Measurements from ENCODE around the gene IFNA14. TPM values are rescaled to one million over a fixed set of nuclear protein-coding genes. Genes with fewer than 3 reads are reported as not detected.
A peak's percentile ranks its signal among the peaks of the same experiment; 100 is the strongest.
"Not testable (repeated sequence)": the region's sequence is repeated elsewhere in the genome, so short reads cannot be mapped to it uniquely, and the experiment has no call there.

Gene IFNA14
- total RNA-seq, 2 experiments from 2014 or later, result not detected

DNA sequence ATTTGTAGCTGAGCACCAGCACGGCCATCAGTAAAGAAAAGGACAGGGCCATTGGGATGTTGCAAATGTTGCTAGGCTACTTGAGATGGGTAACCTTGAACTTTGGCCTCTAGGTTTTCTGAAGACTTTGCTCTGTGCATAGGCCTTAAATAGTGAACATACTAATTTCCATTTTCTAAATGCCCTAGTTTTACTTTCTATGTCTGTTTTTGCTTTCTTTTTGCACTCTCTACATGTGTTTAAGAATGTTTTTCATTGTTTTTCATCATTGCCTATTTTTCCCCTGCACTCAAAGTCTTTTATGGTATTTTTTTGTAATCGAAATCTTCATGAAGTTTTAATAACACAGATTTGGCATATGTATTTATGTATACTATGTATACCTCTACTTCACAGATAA lies 11.7 kb downstream of the IFNA14 start, which contains the start of gene IFNA17:
Gene IFNA17 (minus strand): TSS at position 101 of the 400 bp plus-strand sequence. CDS start 49 bp downstream, at position 52.
- Mint-ChIP-seq H3K4me3 (no peak within 1 kb of the TSS), H3K27me3 (peaks cover 5% of the 10 kb centered on the region), H3K27ac (no peak within 1 kb of the TSS), H3K9me3 (no peaks in the 10 kb centered on the region), H3K36me3 (ENCODE audit: low read depth) (no peaks in the 10 kb centered on the region), H3K4me1 (ENCODE audit: low read depth) (no peaks in the 10 kb centered on the region)
- ChIA-PET POLR2A (no interaction called here), CTCF (interaction anchor here (0.6 kb wide), 1 partner anchor 33 kb away, joined by 4 read pairs; no protein-coding TSS in a partner anchor)
- TF ChIP-seq, protein P1, sequence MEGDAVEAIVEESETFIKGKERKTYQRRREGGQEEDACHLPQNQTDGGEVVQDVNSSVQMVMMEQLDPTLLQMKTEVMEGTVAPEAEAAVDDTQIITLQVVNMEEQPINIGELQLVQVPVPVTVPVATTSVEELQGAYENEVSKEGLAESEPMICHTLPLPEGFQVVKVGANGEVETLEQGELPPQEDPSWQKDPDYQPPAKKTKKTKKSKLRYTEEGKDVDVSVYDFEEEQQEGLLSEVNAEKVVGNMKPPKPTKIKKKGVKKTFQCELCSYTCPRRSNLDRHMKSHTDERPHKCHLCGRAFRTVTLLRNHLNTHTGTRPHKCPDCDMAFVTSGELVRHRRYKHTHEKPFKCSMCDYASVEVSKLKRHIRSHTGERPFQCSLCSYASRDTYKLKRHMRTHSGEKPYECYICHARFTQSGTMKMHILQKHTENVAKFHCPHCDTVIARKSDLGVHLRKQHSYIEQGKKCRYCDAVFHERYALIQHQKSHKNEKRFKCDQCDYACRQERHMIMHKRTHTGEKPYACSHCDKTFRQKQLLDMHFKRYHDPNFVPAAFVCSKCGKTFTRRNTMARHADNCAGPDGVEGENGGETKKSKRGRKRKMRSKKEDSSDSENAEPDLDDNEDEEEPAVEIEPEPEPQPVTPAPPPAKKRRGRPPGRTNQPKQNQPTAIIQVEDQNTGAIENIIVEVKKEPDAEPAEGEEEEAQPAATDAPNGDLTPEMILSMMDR (IDR thresholded peaks at IDR 0.05), result no peak
- DNase-seq (no peak), ATAC-seq (no peak)
- intact Hi-C loops (cut with micrococcal nuclease), result no loop called here

DNA sequence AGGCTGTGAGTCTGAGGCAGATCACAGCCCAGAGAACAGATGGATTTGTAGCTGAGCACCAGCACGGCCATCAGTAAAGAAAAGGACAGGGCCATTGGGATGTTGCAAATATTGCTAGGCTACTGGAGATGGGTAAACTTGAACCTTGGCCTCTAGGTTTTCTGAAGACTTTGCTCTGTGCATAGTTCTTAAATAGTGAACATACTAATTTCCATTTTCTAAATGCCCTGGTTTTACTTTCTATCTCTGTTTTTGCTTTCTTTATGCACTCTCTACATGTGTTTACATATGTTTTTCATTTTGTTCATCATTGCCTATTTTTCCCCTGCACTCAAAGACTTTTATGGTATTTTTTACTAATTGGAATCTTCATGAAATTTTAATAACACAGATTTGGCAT lies 22.6 kb downstream of the IFNA14 start, which contains the start of gene IFNA16:
Gene IFNA16 (minus strand): TSS at position 101 of the 400 bp plus-strand sequence. CDS start 6 bp downstream, at position 95.
- intact Hi-C loops (cut with micrococcal nuclease), result loop anchor here (10.0 kb wide), 1 partner anchor 568 kb away; no protein-coding TSS in a partner anchor
- DNase-seq; H3K4me3 Mint-ChIP-seq; H3K9me3 Mint-ChIP-seq; H3K36me3 Mint-ChIP-seq (ENCODE audit: low read depth); H3K4me1 Mint-ChIP-seq (ENCODE audit: low read depth); H3K27ac Mint-ChIP-seq; POLR2A ChIA-PET; ATAC-seq: not testable (repeated sequence)
- CTCF ChIA-PET, result interaction anchor here (1.3 to 1.9 kb wide), 2 partner anchors 17 to 22 kb away, joined by 3 to 5 read pairs; no protein-coding TSS in a partner anchor
- H3K27me3 Mint-ChIP-seq, result peaks cover 22% of the 10 kb centered on the region

DNA sequence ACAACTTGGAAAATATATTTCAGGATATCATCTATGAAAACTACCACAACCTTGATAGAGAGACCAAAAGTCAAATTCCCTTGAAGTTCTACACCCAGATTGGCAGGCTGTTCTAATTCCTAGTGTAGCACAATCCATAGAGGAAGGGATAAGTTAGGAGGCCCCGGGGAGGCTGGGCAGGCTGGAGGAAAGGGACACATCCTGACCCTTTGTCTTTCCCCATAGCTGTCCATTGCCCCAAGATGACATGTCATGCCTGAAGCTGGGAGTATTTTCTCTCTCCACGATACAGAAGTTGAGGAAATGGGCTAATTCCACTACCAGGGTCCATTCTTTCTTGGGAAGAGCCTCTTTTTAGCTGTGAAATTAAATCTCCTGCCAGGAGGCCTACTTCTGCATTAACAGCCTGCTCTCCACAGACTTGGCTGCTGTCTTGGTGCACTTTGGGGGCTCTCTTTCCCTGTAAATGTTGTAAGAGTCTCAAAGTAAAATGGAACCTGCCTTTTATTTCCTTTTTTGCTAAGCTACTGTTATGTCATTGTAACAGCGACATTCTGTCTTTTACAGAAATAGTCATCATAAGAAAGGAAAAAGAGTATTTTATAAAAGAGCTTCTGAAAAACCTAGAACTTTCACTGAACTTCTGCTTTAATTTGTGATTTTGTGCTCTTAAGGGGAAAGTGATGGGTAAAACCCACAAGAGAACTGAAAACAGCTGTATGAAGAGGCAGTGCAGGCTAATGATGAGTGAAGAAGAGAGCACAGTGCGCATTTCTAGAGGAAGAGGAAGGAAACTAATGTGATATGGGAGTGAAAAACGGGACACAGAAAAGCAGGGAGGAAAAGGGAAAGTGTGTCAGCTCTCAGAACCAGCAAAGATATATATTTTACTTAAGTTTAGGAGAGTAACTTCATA lies 26.1 kb downstream of the IFNA14 start:
- H3K9me3 Mint-ChIP-seq; POLR2A ChIA-PET; H3K36me3 Mint-ChIP-seq (ENCODE audit: low read depth); H3K4me1 Mint-ChIP-seq (ENCODE audit: low read depth); DNase-seq; H3K27ac Mint-ChIP-seq; H3K27me3 Mint-ChIP-seq: not testable (repeated sequence)
- ATAC-seq, result peak; percentile 68
- peak overlapping the region; percentile 16 for H3K4me3 Mint-ChIP-seq
- CTCF ChIA-PET, result interaction anchor here (0.7 to 4.2 kb wide), 22 partner anchors 10 to 580 kb away, joined by 3 to 33 read pairs (median 3); partner anchors contain the start of genes IFNA14 and IFNA7
- intact Hi-C loops (cut with micrococcal nuclease), result loop anchor here (10.0 kb wide), 1 partner anchor 571 kb away; no protein-coding TSS in a partner anchor
- TF ChIP-seq, protein P1 (IDR thresholded peaks at IDR 0.05), result peak; percentile 53

DNA sequence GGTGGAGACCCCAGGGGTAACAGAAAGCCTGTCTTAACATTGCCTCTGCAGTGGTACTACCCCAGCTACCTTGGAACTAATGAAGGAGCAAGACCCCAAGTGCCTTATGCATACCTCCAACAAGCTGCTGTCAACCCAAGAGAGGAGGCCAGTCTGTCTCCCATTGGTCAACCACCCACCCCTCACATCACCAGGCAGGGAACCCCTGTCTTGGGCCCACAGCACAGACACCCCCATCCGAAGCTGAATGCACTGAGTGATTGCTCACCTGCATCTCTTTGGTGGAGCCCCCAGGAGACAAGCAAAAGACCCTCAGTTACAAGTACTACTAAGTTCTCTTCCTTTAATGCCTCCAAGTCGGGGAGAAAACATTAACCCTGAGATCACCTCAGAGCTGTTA lies 27.6 kb downstream of the IFNA14 start:
- intact Hi-C loops (cut with micrococcal nuclease), result loop anchor here (10.0 kb wide), 1 partner anchor 573 kb away; no protein-coding TSS in a partner anchor
- CTCF ChIA-PET, result interaction anchor here (1.0 to 4.2 kb wide), 5 partner anchors 18 to 186 kb away, joined by 3 to 33 read pairs (median 9); no protein-coding TSS in a partner anchor
- H3K27ac Mint-ChIP-seq; H3K36me3 Mint-ChIP-seq (ENCODE audit: low read depth); H3K9me3 Mint-ChIP-seq; ATAC-seq; POLR2A ChIA-PET; H3K27me3 Mint-ChIP-seq; H3K4me1 Mint-ChIP-seq (ENCODE audit: low read depth); H3K4me3 Mint-ChIP-seq; DNase-seq: not testable (repeated sequence)

DNA sequence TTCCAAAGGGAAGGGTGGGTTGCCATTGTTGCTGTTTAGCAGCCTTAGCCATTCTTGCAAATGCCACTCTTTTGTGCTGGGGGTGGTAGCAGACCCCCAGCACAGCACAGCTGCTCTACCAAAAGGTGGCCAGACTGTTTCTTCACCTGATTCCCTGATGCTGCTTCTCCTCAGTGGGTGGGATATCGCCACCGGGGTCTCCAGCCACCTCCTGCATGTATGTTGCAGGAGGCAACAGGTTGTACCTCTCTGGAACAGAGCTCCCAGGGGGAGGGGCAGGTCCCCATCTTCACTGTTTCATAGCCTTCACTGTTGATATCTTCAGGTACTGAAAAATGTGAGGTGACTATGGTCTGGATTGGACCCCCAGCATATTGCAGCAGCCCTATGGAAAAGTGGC lies 29.0 kb downstream of the IFNA14 start:
- H3K27me3 Mint-ChIP-seq; DNase-seq; H3K9me3 Mint-ChIP-seq; H3K4me1 Mint-ChIP-seq (ENCODE audit: low read depth); ATAC-seq; H3K36me3 Mint-ChIP-seq (ENCODE audit: low read depth); POLR2A ChIA-PET; H3K27ac Mint-ChIP-seq; H3K4me3 Mint-ChIP-seq: not testable (repeated sequence)
- intact Hi-C loops (cut with micrococcal nuclease), result loop anchor here (10.0 kb wide), 1 partner anchor 574 kb away; no protein-coding TSS in a partner anchor
- CTCF ChIA-PET, result interaction anchor here (1.6 to 1.9 kb wide), 2 partner anchors 16 to 185 kb away, joined by 3 to 7 read pairs; no protein-coding TSS in a partner anchor

DNA sequence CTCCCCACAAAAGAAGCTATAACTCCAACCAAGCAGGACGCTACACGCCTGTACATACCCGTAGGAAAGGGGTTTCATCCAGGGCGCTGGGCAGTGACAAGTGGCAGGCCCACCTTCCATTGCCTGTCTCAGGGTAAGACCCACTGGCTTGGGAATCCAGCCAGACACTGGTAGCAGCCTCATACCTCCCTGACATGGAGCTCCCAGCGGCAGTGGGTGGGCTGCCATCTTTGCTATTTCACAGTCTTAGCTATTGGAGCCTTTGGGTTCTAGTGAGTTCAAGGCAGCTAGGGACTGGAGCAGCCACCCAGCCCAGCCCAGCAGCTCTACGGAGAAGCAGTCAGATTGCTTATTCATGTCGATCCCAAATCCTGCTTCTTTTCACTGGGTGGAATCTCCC lies 29.5 kb downstream of the IFNA14 start:
- no peaks in the 10 kb centered on the region for H3K9me3 Mint-ChIP-seq
- POLR2A ChIA-PET, result no interaction called here
- no peak overlapping the region for H3K4me3 Mint-ChIP-seq
- no peak overlapping the region for H3K27ac Mint-ChIP-seq
- TF ChIP-seq, protein P1 (IDR thresholded peaks at IDR 0.05), result no peak
- CTCF ChIA-PET, result interaction anchor here (0.7 to 1.9 kb wide), 3 partner anchors 15 to 185 kb away, joined by 3 to 7 read pairs (median 4); no protein-coding TSS in a partner anchor
- intact Hi-C loops (cut with micrococcal nuclease), result loop anchor here (10.0 kb wide), 1 partner anchor 574 kb away; no protein-coding TSS in a partner anchor
- peaks cover 6% of the 10 kb centered on the region for H3K4me1 Mint-ChIP-seq (ENCODE audit: low read depth)
- no peaks in the 10 kb centered on the region for H3K36me3 Mint-ChIP-seq (ENCODE audit: low read depth)
- ATAC-seq, result no peak
- DNase-seq, result no peak
- H3K27me3 Mint-ChIP-seq, result peaks cover 3% of the 10 kb centered on the region

DNA sequence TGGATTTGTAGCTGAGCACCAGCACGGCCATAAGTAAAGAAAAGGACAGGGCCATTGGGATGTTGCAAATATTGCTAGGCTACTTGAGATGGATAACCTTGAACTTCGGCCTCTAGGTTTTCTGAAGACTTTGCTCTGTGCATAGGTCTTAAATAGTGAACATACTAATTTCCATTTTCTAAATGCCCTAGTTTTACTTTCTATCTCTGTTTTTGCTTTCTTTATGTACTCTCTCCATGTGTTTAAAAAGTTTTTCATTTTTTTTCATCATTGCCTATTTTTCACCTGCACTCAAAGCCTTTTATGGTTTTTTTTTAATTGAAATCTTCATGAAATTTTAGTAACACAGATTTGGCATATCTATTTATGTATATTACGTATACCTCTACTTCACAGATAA lies 32.8 kb downstream of the IFNA14 start, which contains the start of gene IFNA10:
Gene IFNA10 (minus strand): TSS at position 101 of the 400 bp plus-strand sequence. CDS start 46 bp downstream, at position 55.
- ChIA-PET CTCF (interaction anchor here (1.2 kb wide), 1 partner anchor 12 kb away, joined by 4 read pairs; no protein-coding TSS in a partner anchor), POLR2A (interaction anchor here (1.2 kb wide), 1 partner anchor 28 kb away, joined by 3 read pairs; no protein-coding TSS in a partner anchor)
- H3K4me3 Mint-ChIP-seq; DNase-seq; H3K27ac Mint-ChIP-seq; intact Hi-C loops (cut with micrococcal nuclease); H3K27me3 Mint-ChIP-seq; H3K9me3 Mint-ChIP-seq; H3K36me3 Mint-ChIP-seq (ENCODE audit: low read depth); H3K4me1 Mint-ChIP-seq (ENCODE audit: low read depth); ATAC-seq: not testable (repeated sequence)

Data from activated CD8-positive, alpha-beta T cell treated with anti-CD3 and anti-CD28 coated beads for 36 hours (primary cell).